Measurements from ENCODE around the gene VPS13C.

GRCh38 chr15:61824291-61824690, 236.0 kb downstream of the VPS13C start:
- TF ChIP-seq CTCF (IDR thresholded peaks at IDR 0.05 in 4 of 5, conservative IDR thresholded peaks at IDR 0.05 in 1 of 5) (no peak), POLR2A (IDR thresholded peaks at IDR 0.05) (no peak)
